Activated CD8-positive, alpha-beta T cell treated with anti-CD3 and anti-CD28 coated beads, Interleukin-2, amount 10 ng/mL, durations not matched to agents 7 days and 5 days (primary cell): ENCODE data around the gene RNF152. TPM values are rescaled to one million over a fixed set of nuclear protein-coding genes. Genes with fewer than 3 reads are reported as not detected.
"Not testable (repeated sequence)": the region's sequence is repeated elsewhere in the genome, so short reads cannot be mapped to it uniquely, and the experiment has no call there.

ENCODE experiments used
- ATAC-seq: fragments of 150-1000 bp; cut with Tn5 transposase; one replicate; pipeline ENCODE4 v1.10.0; 2021; ENCODE audit warnings: moderate library complexity
- CTCF ChIA-PET: fragments of 350-600 bp; sonication (Branson Sonifier 250); formaldehyde crosslinking; loops from one replicate; lab custom pipeline; 2021; ENCODE audit warnings: antibody characterized with exemption; lab: Charles Lee
- POLR2A ChIA-PET: fragments of 350-600 bp; sonication (Branson Sonifier 250); formaldehyde crosslinking; loops from one replicate; lab custom pipeline; 2021; ENCODE audit warnings: antibody characterized with exemption; lab: Charles Lee
- DNase-seq: peaks from one replicate; pipeline ENCODE4 v3.0.0-alpha.2; 2020
- H3K27ac Mint-ChIP-seq: one replicate; pipeline ENCODE4 v1.8.0; 2021; ENCODE audit warnings: mild to moderate bottlenecking, mixed read lengths
- H3K27me3 Mint-ChIP-seq: one replicate; pipeline ENCODE4 v1.8.0; 2021; ENCODE audit warnings: low read depth, mixed read lengths
- H3K36me3 Mint-ChIP-seq: one replicate; pipeline ENCODE4 v1.8.0; 2021; ENCODE audit warnings: low read depth, mixed read lengths
- H3K4me1 Mint-ChIP-seq: one replicate; pipeline ENCODE4 v1.8.0; 2021; ENCODE audit warnings: low read depth, mixed read lengths
- H3K4me3 Mint-ChIP-seq: one replicate; pipeline ENCODE4 v1.8.0; 2021; ENCODE audit warnings: mild to moderate bottlenecking, mixed read lengths
- H3K9me3 Mint-ChIP-seq: one replicate; pipeline ENCODE4 v1.8.0; 2022; ENCODE audit warnings: mixed read lengths; ENCODE audit not compliant: insufficient read depth
- total RNA-seq, 2 experiments: library from RNA; stranded (reverse); gene quantifications; one replicate each; pipeline ENCODE4 v1.2.3, GENCODE V29; 2021

The RNF152 gene
- total RNA-seq, 2 experiments from 2014 or later, result not detected

DNA sequence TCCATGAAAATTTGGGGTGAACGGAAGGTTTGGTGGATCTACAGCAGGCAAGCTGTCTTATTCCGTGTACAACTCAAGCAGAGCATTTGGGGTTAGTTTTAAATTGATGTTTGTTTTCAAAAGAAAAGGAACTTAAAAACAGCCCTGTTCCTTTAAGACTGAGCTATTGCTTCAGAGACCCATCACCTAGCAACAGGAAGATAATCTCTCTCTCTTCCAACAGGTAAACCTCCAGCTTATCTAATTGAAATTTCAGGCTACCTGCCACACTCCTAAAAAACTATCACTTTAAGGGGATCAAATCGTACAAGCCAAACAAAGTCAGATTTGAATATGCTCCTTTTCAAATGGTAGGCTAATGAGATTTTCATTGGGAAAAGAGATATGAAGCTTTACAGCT is 101.8 kb downstream of the RNF152 start:
- no peaks in the 10 kb centered on the region for H3K4me1 Mint-ChIP-seq
- ATAC-seq (no peak), DNase-seq (no peak)
- peaks cover 12% of the 10 kb centered on the region for H3K27me3 Mint-ChIP-seq
- H3K36me3 Mint-ChIP-seq, result no peaks in the 10 kb centered on the region
- POLR2A ChIA-PET, result no interaction called here
- H3K27ac Mint-ChIP-seq, result no peak overlapping the region
- CTCF ChIA-PET, result no interaction called here
- H3K9me3 Mint-ChIP-seq, result no peaks in the 10 kb centered on the region
- H3K4me3 Mint-ChIP-seq, result no peak overlapping the region

DNA sequence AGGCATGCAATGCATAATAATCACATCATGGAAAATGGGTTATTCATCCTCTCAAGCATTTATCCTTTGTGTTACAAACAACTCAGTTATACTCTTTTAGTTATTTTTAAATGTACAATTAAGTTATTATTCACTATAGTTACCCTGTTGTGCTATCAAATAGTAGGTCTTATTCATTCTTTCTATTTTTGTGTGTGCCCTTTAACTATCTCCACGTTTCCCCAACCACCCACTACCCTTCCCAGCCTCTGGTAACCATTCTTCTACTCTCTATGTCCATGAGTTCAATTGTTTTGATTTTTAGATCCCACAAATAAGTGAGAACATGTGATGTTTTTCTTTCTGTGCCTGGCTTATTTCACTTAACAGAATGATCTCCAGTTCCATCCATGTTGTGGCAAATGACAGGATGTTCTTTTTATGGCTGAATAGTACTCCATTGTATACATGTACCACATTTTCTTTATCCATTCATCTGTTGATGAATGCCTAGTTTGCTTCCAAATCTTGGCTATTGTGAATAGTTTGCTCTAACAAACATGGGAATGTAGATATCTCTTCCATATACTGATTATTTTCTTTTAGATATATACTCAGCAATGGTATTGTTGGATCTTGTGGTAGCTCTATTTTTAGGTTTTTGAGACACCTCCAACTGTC is 105.7 kb downstream of the RNF152 start:
- POLR2A ChIA-PET, H3K4me3 Mint-ChIP-seq, ATAC-seq, H3K27me3 Mint-ChIP-seq, H3K36me3 Mint-ChIP-seq, H3K9me3 Mint-ChIP-seq, H3K27ac Mint-ChIP-seq, DNase-seq, H3K4me1 Mint-ChIP-seq, CTCF ChIA-PET: not testable (repeated sequence)

DNA sequence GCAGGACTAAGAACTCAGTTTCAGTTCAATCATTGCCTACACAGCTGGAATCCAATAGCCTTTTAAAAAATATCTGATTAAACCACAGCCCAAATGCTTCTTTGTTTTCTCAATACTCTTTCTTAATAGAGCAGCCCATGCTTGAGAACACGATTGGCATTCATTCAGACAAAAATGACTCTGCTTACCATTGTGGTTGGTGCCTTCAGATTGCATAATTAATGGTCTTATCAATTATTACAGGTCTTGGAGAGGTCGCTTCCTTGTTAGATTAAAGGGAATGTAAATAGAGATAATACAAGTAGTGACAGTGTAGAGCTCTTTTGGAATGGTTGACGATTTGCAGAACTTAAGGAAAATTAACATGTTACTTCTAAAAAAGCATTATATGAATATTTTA is 107.2 kb downstream of the RNF152 start:
- CTCF ChIA-PET, result no interaction called here
- DNase-seq (no peak), ATAC-seq (no peak)
- no peak overlapping the region for H3K27ac Mint-ChIP-seq
- no peaks in the 10 kb centered on the region for H3K4me1 Mint-ChIP-seq
- H3K27me3 Mint-ChIP-seq, result peaks cover 7% of the 10 kb centered on the region
- H3K9me3 Mint-ChIP-seq, result no peaks in the 10 kb centered on the region
- POLR2A ChIA-PET, result no interaction called here
- no peak overlapping the region for H3K4me3 Mint-ChIP-seq
- no peaks in the 10 kb centered on the region for H3K36me3 Mint-ChIP-seq

DNA sequence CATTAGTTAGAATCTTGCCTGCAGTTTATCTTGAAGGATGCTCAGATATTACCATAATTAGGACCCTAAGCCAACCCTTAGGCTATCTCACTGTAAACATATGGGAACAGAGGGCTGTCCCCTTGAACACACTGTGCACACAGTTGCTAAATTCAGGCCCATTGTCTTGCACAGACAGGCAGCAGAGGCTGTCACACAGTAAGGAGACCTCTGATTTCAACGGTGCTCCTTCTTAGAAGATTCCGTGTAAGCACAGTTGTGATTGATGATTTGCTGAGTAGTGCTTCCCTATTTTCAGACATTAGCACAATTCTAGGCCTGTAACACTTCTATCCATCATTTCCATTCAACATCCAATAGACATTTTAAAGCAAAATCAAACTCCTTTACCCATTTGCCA is 108.0 kb downstream of the RNF152 start:
- H3K36me3 Mint-ChIP-seq, result no peaks in the 10 kb centered on the region
- CTCF ChIA-PET, result no interaction called here
- H3K27ac Mint-ChIP-seq, result no peak overlapping the region
- H3K9me3 Mint-ChIP-seq, result no peaks in the 10 kb centered on the region
- ATAC-seq (no peak), DNase-seq (no peak)
- no peaks in the 10 kb centered on the region for H3K4me1 Mint-ChIP-seq
- peaks cover 7% of the 10 kb centered on the region for H3K27me3 Mint-ChIP-seq
- POLR2A ChIA-PET, result no interaction called here
- no peak overlapping the region for H3K4me3 Mint-ChIP-seq

DNA sequence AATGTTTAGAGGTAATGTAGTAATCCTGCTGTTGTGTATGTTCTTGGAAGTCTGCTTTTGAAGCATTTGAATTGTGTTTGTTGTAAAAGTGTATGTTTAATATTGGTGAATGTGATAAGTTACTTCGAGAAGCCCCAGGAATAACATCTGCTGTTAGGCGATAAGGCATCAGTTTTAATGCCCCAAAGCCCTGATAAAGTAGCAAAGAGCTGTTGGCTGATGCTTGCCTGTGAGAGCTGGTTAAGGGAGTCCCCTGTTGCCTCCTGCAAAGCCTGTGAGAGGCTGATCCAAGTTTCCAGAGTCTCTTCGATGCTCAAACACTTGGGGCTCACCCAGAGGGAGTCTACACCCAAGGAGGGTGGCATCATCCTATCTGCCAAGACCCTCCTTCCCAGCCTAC is 110.3 kb downstream of the RNF152 start:
- ChIA-PET CTCF (no interaction called here), POLR2A (no interaction called here)
- Mint-ChIP-seq H3K9me3 (no peaks in the 10 kb centered on the region), H3K4me1 (no peaks in the 10 kb centered on the region), H3K27ac (no peak overlapping the region), H3K4me3 (no peak overlapping the region), H3K27me3 (peaks cover 3% of the 10 kb centered on the region), H3K36me3 (no peaks in the 10 kb centered on the region)
- no peak for DNase-seq
- no peak for ATAC-seq

DNA sequence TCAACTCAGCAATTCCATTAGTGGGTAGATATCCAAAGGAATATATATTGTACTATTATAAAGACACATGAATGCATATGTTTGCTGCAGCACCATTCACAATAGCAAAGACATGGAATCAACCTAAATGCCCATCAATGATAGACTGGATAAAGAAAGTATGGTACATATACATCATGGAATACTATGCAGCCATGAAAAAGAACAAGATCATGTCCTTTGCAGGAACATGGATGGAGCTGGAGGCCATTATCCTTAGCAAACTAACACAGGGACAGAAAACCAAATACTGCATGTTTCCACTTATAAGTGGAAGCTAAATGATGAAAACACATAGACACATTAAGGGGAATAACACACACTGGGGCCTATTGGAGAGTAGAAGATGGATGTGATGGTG is 116.6 kb downstream of the RNF152 start:
- H3K4me3 Mint-ChIP-seq, H3K4me1 Mint-ChIP-seq, DNase-seq, H3K27ac Mint-ChIP-seq, CTCF ChIA-PET, ATAC-seq, H3K36me3 Mint-ChIP-seq, H3K27me3 Mint-ChIP-seq, POLR2A ChIA-PET: not testable (repeated sequence)
- H3K9me3 Mint-ChIP-seq, result peaks cover 12% of the 10 kb centered on the region

DNA sequence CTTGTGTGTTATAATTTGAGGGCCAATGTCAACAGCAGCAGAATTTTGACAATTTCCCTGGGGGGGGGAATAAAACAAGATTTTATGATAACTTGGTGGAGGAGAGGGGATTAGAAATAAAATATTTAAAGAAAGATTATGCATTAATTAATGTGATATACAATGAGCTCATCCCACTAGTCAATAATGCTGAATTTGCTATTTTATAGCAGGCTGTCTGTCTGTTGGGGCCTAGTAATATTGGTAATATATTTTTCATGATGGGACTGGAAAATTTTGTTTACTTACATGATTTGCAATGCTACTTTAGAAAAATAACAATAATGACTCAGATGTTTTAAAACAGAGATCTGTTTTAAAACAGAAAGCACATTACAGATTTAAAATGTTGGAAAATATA is 118.0 kb downstream of the RNF152 start:
- Mint-ChIP-seq H3K27me3 (peaks cover 2% of the 10 kb centered on the region), H3K9me3 (peaks cover 12% of the 10 kb centered on the region), H3K36me3 (no peaks in the 10 kb centered on the region), H3K4me3 (no peak overlapping the region), H3K4me1 (no peaks in the 10 kb centered on the region), H3K27ac (no peak overlapping the region)
- DNase-seq (no peak), ATAC-seq (no peak)
- CTCF ChIA-PET, result no interaction called here
- POLR2A ChIA-PET, result no interaction called here

DNA sequence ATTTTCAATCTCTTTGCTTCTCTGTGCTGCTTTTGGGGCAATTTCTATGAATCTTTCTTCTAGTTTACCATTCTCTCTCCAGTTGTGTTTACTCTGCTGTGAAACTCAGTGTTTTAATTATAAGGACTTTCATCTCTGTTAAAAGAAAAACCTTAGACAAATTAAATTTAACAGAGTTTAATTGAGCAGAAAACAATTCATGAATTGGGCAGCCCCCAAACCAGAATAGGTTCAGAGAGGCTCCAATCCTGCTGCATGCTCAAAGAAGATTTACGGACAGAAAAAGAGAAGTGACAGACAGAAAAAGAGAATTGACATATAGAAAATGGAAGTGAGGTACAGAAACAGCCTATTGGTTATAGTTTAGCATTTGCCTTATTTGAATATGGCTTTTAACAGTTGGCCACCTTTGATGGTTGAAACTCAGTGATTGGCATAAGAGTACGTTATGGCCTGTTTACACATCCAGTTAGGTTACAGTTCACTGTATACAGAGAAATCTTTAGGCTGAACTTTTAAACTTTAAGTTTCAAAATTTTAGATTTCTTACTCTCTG is 120.4 kb downstream of the RNF152 start:
- ATAC-seq (no peak), DNase-seq (no peak)
- Mint-ChIP-seq H3K4me3 (no peak overlapping the region), H3K27ac (no peak overlapping the region), H3K36me3 (no peaks in the 10 kb centered on the region), H3K27me3 (peaks cover 2% of the 10 kb centered on the region), H3K4me1 (no peaks in the 10 kb centered on the region), H3K9me3 (peaks cover 12% of the 10 kb centered on the region)
- CTCF ChIA-PET, result no interaction called here
- POLR2A ChIA-PET, result no interaction called here

DNA sequence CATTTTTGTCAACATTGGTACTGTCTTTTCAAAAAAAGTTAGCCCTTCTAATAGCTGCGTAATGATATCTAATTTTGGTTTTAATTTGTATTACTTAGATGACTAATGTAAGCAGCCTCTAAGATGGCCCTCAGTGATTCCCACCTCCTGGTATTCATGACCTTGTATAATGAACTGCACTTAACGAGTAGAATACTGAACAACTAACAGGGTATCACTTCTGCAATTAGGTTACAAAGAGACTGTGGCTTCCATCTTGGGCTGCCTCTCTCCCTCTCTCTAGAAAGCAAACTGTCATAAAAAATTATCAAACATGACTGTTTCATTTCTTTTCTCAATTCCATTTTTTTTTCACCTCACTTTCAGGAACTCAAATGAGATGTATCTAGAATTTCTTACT is 120.9 kb downstream of the RNF152 start:
- DNase-seq, result no peak
- Mint-ChIP-seq H3K4me1 (no peaks in the 10 kb centered on the region), H3K27ac (no peak overlapping the region), H3K9me3 (peaks cover 12% of the 10 kb centered on the region), H3K36me3 (no peaks in the 10 kb centered on the region), H3K27me3 (peaks cover 2% of the 10 kb centered on the region), H3K4me3 (no peak overlapping the region)
- ChIA-PET POLR2A (no interaction called here), CTCF (no interaction called here)
- ATAC-seq, result no peak

DNA sequence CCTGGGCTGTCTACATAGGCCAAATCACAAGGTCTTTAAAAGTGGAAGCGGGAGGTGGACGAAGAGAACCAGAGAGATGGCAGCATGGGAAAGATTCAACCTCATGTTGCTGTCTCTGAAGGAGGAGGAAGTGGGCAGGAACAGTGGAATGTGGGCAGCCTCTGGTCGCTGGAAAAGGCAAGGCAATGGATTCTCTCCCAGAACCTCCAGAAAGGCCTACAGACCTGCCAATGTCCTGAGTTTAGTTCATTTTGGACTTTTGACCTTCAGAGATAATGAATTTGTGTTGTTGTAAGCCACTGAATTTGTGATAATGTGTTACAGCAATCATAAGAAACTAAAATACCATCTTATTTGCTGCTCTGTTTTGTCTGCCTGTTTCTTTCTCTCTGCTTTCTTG is 122.5 kb downstream of the RNF152 start:
- ATAC-seq (no peak), DNase-seq (no peak)
- H3K4me1 Mint-ChIP-seq, result no peaks in the 10 kb centered on the region
- CTCF ChIA-PET, result no interaction called here
- no peaks in the 10 kb centered on the region for H3K36me3 Mint-ChIP-seq
- no peaks in the 10 kb centered on the region for H3K9me3 Mint-ChIP-seq
- no peak overlapping the region for H3K4me3 Mint-ChIP-seq
- H3K27ac Mint-ChIP-seq, result no peak overlapping the region
- POLR2A ChIA-PET, result no interaction called here
- peaks cover 5% of the 10 kb centered on the region for H3K27me3 Mint-ChIP-seq

DNA sequence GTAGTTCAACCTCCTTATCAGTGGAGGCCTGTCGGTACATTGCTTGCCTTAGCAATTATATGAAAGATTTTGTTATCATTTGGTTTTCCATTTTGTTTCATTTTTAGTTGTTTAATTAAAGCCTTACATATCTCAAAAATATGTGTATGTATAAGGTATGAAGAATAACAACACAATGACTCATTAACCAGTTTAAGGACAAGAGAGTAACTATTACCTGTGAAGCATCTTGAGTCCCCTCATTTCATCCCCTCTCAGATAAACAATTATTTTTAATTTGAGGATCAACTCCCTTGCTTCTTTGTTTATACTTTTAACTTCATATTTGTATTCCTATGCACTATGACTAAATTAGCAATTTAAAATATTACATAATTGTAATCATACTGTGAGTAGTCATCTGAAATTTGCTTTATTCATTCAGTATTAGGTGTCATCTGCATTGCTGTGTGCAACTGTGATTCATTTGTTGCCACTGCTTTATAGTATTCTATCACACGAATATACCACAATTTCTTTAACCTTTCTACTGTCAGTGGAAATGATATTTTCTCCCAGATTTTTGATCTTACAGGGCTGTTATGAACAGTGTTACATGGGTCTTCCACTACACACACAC is 126.4 kb downstream of the RNF152 start:
- Mint-ChIP-seq H3K27ac (no peak overlapping the region), H3K4me3 (no peak overlapping the region), H3K9me3 (no peaks in the 10 kb centered on the region), H3K4me1 (peaks cover 4% of the 10 kb centered on the region), H3K27me3 (peaks cover 13% of the 10 kb centered on the region), H3K36me3 (no peaks in the 10 kb centered on the region)
- ChIA-PET POLR2A (no interaction called here), CTCF (no interaction called here)
- no peak for DNase-seq
- ATAC-seq, result no peak

DNA sequence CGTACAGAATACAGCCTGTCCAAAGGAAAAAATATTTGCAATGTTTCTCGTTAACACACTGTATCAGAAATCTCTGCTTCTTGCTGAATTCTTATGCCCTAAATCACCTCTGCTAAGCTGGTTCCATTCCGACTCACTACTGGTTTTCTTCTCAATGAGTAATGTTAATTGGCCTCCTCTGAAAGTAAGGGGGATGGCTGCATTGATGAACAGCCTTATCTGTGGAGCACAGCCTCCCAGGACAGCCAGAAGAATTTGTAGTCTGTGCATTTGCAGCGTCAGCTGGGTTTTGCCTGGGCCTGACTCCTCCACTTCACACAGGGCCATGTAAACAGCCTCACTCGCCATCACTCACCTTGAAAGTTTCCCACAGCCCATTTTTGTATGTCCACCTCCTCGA is 127.7 kb downstream of the RNF152 start:
- no peak overlapping the region for H3K27ac Mint-ChIP-seq
- POLR2A ChIA-PET, result no interaction called here
- no peak for ATAC-seq

More for the DNA sequence above, 127.7 kb downstream of the RNF152 start:
- peaks cover 4% of the 10 kb centered on the region for H3K4me1 Mint-ChIP-seq
- no peak for DNase-seq
- H3K9me3 Mint-ChIP-seq, result no peaks in the 10 kb centered on the region
- no peaks in the 10 kb centered on the region for H3K36me3 Mint-ChIP-seq
- H3K27me3 Mint-ChIP-seq, result peaks cover 13% of the 10 kb centered on the region
- H3K4me3 Mint-ChIP-seq, result no peak overlapping the region
- CTCF ChIA-PET, result no interaction called here
